ENCODE results near the gene OTOF. TPM values are rescaled to one million over a fixed set of nuclear protein-coding genes. Genes with fewer than 3 reads are reported as not detected.

Gene OTOF
- total and polyA plus RNA-seq, 8 donors: 0.06 to 3.6 (median 0.29) TPM; not detected in 3

GRCh38 chr2:26482211-26483026, 4.5 kb upstream of the OTOF start:
- Histone ChIP-seq H3K9me3 (no peaks in the 10 kb centered on the region), H3K36me3 (no peaks in the 10 kb centered on the region), H3K4me3 (no peak overlapping the region), H3K27me3 (no peaks in the 10 kb centered on the region), H3K27ac (no peak overlapping the region), H3K4me1 (peaks cover 0 to 10% (median 2%) of the 10 kb centered on the region in 4 donors)
- no peak for TF ChIP-seq POLR2AphosphoS5 (IDR thresholded peaks at IDR 0.05)
- intact Hi-C loops (cut with DNase I; ENCODE audit: low total_unique reads): no loop called here
- no peak for DNase-seq
- WGBS, 5 donors: 87 to 91% (median 89%) methylated on average over 30 of the region's 30 CpGs

- 84 to 95% (median 88%) methylated on average over 3 of the region's 3 CpGs for WGBS, 5 donors
- no peaks in the 10 kb centered on the region for H3K27me3 ChIP-seq
- DNase-seq: no peak
- no peak overlapping the region for H3K27ac ChIP-seq
- intact Hi-C loops (cut with DNase I; ENCODE audit: low total_unique reads): no loop called here
- no peaks in the 10 kb centered on the region for H3K9me3 ChIP-seq
- H3K4me1 ChIP-seq: peaks cover 0 to 12% (median 2%) of the 10 kb centered on the region in 4 donors
- TF ChIP-seq POLR2A (IDR thresholded peaks at IDR 0.05) (no peak), EP300 (IDR thresholded peaks at IDR 0.05) (no peak), CTCF (IDR thresholded peaks at IDR 0.05) (no peak), POLR2AphosphoS5 (IDR thresholded peaks at IDR 0.05) (no peak)
- no peaks in the 10 kb centered on the region for H3K36me3 ChIP-seq
- H3K4me3 ChIP-seq: no peak overlapping the region
Measured at GRCh38 chr2:26481706-26482105, 3.8 kb upstream of the OTOF start.

GRCh38 chr2:26480566-26481423, 2.9 kb upstream of the OTOF start:
- H3K9me3 ChIP-seq: no peaks in the 10 kb centered on the region
- no peak for TF ChIP-seq CTCF (IDR thresholded peaks at IDR 0.05)
- TF ChIP-seq POLR2A (IDR thresholded peaks at IDR 0.05): no peak
- TF ChIP-seq EP300 (IDR thresholded peaks at IDR 0.05): no peak
- TF ChIP-seq POLR2AphosphoS5 (IDR thresholded peaks at IDR 0.05): no peak
- peak overlapping the region in 1 of 5 donors; percentile 8 for H3K27ac ChIP-seq
- H3K36me3 ChIP-seq: no peaks in the 10 kb centered on the region
- DNase-seq: peak in 1 of 2 donors; percentile 53
- intact Hi-C loops (cut with DNase I; ENCODE audit: low total_unique reads): no loop called here
- H3K27me3 ChIP-seq: no peaks in the 10 kb centered on the region
- H3K4me3 ChIP-seq: no peak overlapping the region
- 54 to 77% (median 56%) methylated on average over 12 to 18 of the region's 18 CpGs for WGBS, 5 donors
- H3K4me1 ChIP-seq: peaks cover 0 to 12% (median 2%) of the 10 kb centered on the region in 4 donors

GRCh38 chr2:26479789-26480565, 2.1 kb upstream of the OTOF start:
- Histone ChIP-seq H3K27me3 (no peaks in the 10 kb centered on the region), H3K4me1 (peaks cover 0 to 12% (median 2%) of the 10 kb centered on the region in 4 donors), H3K27ac (no peak overlapping the region), H3K9me3 (no peaks in the 10 kb centered on the region), H3K4me3 (no peak overlapping the region), H3K36me3 (no peaks in the 10 kb centered on the region)
- 78 to 85% (median 84%) methylated on average over 12 to 21 of the region's 21 CpGs for WGBS, 5 donors
- peak in 1 of 2 donors; percentile 65 for DNase-seq
- intact Hi-C loops (cut with DNase I; ENCODE audit: low total_unique reads): no loop called here
- TF ChIP-seq POLR2A (IDR thresholded peaks at IDR 0.05) (no peak), POLR2AphosphoS5 (IDR thresholded peaks at IDR 0.05) (no peak), EP300 (IDR thresholded peaks at IDR 0.05) (no peak), CTCF (IDR thresholded peaks at IDR 0.05) (no peak)

Data from stomach (tissue), 9 donors.